Measurements from ENCODE around the gene IFITM10. TPM values are rescaled to one million over a fixed set of nuclear protein-coding genes. Genes with fewer than 3 reads are reported as not detected.
"Not testable (repeated sequence)": the region's sequence is repeated elsewhere in the genome, so short reads cannot be mapped to it uniquely, and the experiment has no call there.

The IFITM10 gene
- polyA plus RNA-seq, 3 donors: 0.11 to 0.28 (median 0.23) TPM

DNA sequence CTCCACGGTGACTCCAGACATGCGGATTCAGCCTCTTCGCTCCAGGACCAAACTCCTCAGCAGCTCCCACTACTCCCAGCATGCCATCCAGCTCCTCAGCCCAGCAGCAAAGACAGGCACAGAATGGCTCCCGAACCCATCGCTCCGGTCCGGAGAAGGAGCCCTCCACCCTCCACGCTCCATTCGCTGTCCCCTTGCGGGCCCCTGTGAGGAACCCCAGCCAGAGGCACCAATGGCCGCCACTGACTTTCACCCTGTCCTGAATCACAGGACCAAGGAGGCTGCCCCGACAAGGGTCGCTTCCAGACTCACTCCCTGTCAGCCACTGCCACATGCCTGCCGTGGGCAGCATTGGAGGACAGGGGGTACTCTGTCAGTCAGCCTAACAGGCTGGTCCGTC, 64.2 kb downstream of the IFITM10 start:
- not testable (repeated sequence) for DNase-seq (ENCODE audit: extremely low read depth in 1 of 11, low read depth in 9 of 11, low spot score in 4 of 11)

DNA sequence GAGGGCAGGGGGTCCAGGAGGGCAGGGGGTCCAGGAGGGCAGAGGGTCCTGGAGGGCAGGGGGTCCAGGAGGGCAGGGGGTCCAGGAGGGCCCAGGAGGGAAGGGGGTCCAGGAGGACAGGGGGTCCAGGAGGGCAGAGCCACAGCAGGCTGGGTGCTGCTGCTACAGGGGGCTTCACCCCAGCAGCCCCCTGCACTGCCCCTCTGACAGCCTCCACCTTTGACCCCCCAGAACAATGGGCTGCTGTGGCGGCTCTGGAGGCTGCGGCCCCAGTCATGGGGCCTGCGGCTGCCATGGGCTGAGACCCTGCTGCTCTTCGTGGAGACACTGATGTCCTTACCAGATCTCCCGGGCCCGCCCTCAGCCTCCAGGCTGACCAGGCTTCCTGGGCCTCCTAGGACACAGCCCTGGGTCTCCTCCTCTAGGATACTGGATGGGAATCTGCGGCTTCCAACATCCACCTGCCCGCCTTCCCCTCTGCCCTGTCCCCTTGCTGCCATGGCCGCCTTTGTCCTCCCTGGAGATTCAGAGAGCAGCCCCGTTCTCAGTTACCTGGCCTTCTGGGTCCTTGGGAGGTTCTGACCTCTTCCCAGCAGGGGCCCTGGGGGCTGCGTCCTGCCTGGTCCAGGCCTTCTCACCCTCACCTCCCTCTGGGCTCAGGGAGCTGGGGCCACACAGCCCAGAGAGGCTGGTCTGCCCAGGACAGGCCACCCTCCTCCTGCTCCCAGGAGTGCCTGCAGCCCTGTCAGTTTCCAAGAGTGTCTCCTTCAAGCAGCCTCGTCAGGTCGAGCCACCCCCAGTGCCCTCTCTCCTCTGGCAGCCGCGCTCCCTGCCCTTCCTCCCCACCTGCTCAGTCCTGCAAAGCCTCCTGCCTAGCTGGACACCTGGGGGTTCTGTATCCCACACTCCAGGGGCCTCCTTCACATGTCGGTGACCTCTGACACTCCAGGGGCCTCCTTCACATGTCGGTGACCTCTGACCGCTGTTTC, 65.2 kb downstream of the IFITM10 start:
- DNase-seq (ENCODE audit: extremely low read depth in 1 of 11, low read depth in 9 of 11, low spot score in 4 of 11): not testable (repeated sequence)

GRCh38 chr11:1683904-1684572, 66.4 kb downstream of the IFITM10 start:
- DNase-seq (ENCODE audit: extremely low read depth in 1 of 11, low read depth in 9 of 11, low spot score in 4 of 11): not testable (repeated sequence)

DNA sequence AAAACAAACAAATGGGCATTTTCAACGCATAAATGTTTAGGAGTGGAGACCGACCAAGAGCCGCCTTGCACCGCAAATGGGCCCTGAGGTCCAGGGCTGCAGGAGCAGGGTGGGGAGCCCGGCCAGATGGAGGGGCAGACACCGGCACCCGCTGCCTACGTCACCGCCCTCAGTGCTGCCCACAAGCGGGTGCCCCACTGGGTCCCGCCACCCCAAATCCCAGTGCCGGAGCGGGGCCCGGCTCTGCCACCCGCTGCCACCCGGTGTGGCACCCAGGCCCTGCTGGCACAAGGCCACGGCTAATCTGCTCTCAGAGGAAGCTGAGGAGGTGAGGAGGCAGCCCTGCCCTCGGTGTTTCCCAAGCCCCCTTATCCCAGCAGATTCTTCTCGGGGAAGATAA, 67.2 kb downstream of the IFITM10 start:
- not testable (repeated sequence) for DNase-seq (ENCODE audit: extremely low read depth in 1 of 11, low read depth in 9 of 11, low spot score in 4 of 11)

Other genes with a start within 250 kb of the IFITM10 start
- 1 to 10 TPM; 2.5 to 6.6 (median 4.2) TPM for gene DUSP8, start 178.3 kb downstream of the IFITM10 start, polyA plus RNA-seq (ENCODE audit: insufficient read length in 3 of 3)
- gene KRTAP5-1, start 165.3 kb downstream of the IFITM10 start, polyA plus RNA-seq (ENCODE audit: insufficient read length in 3 of 3): 1 to 10 TPM in 1 of 3 donors, under 1 TPM in 1, not detected in 1; 0.13 to 1.7 TPM
- gene KRTAP5-2, start 152.3 kb downstream of the IFITM10 start, polyA plus RNA-seq (ENCODE audit: insufficient read length in 3 of 3): not detected
- gene KRTAP5-3, start 142.1 kb downstream of the IFITM10 start, polyA plus RNA-seq (ENCODE audit: insufficient read length in 3 of 3): not detected
- gene KRTAP5-4, start 128.5 kb downstream of the IFITM10 start, polyA plus RNA-seq (ENCODE audit: insufficient read length in 3 of 3): not detected
- not detected for gene KRTAP5-5, start 120.8 kb downstream of the IFITM10 start, polyA plus RNA-seq (ENCODE audit: insufficient read length in 3 of 3)
- gene KRTAP5-6, start 53.4 kb downstream of the IFITM10 start, polyA plus RNA-seq (ENCODE audit: insufficient read length in 3 of 3): not detected
- 100 to 1,000 TPM; 195 to 261 (median 236) TPM for gene CTSD, start 13.3 kb upstream of the IFITM10 start, polyA plus RNA-seq (ENCODE audit: insufficient read length in 3 of 3)
- under 1 TPM in 2 of 3 donors, not detected in 1; 0.39 to 0.56 TPM for gene SYT8, start 84.4 kb upstream of the IFITM10 start, polyA plus RNA-seq (ENCODE audit: insufficient read length in 3 of 3)
- gene TNNI2, start 88.4 kb upstream of the IFITM10 start, polyA plus RNA-seq (ENCODE audit: insufficient read length in 3 of 3): 1 to 10 TPM in 1 of 3 donors, under 1 TPM in 2; 0.45 to 6.1 (median 0.53) TPM
- 1 to 10 TPM; 4.5 to 9.2 (median 7.9) TPM for gene LSP1, start 102.5 kb upstream of the IFITM10 start, polyA plus RNA-seq (ENCODE audit: insufficient read length in 3 of 3)
- under 1 TPM in 2 of 3 donors, not detected in 1; 0.29 to 0.32 TPM for gene PRR33, start 141.3 kb upstream of the IFITM10 start, polyA plus RNA-seq (ENCODE audit: insufficient read length in 3 of 3)
- gene TNNT3, start 169.1 kb upstream of the IFITM10 start, polyA plus RNA-seq (ENCODE audit: insufficient read length in 3 of 3): 10 to 100 TPM in 1 of 3 donors, 1 to 10 TPM in 2; 7.3 to 10.5 (median 9.7) TPM
- 10 to 100 TPM; 48.7 to 71.6 (median 52.2) TPM for gene MRPL23, start 196.7 kb upstream of the IFITM10 start, polyA plus RNA-seq (ENCODE audit: insufficient read length in 3 of 3)
- gene H19, start 247.2 kb upstream of the IFITM10 start, polyA plus RNA-seq (ENCODE audit: insufficient read length in 3 of 3): 1,000 to 10,000 TPM; 2,437 to 3,512 (median 2,541) TPM

All from renal cortex interstitium (tissue), 11 donors.